ENCODE measurements around the gene KBTBD3.
"Not testable (repeated sequence)": the region's sequence is repeated elsewhere in the genome, so short reads cannot be mapped to it uniquely, and the experiment has no call there.

Gene KBTBD3

GRCh38 chr11:106003094-106003493 lies 74.1 kb downstream of the KBTBD3 start:
- DNase-seq = not testable (repeated sequence)

- DNase-seq = no peak
Observed at GRCh38 chr11:106001304-106002012, 75.7 kb downstream of the KBTBD3 start.

All from stimulated activated CD4-positive, alpha-beta T cell treated with anti-CD3 and anti-CD28 coated beads, Interleukin-15, amount 100 ng/mL, for 24 hours (primary cell).